IPS-18c (cell line): ENCODE measurements around the gene SOST.

Experiments
- H3K4me3 ChIP-seq: 2 replicates; pipeline ENCODE4 v1.7.0; 2013; ENCODE audit warnings: low read depth, mild to moderate bottlenecking, low read length, moderate library complexity; ENCODE audit not compliant: insufficient read depth
- H3K9me3 ChIP-seq: one replicate; pipeline ENCODE4 v1.6.1; 2013; ENCODE audit warnings: mild to moderate bottlenecking, low read length, moderate library complexity; ENCODE audit not compliant: control insufficient read depth, insufficient read depth

SOST gene

DNA sequence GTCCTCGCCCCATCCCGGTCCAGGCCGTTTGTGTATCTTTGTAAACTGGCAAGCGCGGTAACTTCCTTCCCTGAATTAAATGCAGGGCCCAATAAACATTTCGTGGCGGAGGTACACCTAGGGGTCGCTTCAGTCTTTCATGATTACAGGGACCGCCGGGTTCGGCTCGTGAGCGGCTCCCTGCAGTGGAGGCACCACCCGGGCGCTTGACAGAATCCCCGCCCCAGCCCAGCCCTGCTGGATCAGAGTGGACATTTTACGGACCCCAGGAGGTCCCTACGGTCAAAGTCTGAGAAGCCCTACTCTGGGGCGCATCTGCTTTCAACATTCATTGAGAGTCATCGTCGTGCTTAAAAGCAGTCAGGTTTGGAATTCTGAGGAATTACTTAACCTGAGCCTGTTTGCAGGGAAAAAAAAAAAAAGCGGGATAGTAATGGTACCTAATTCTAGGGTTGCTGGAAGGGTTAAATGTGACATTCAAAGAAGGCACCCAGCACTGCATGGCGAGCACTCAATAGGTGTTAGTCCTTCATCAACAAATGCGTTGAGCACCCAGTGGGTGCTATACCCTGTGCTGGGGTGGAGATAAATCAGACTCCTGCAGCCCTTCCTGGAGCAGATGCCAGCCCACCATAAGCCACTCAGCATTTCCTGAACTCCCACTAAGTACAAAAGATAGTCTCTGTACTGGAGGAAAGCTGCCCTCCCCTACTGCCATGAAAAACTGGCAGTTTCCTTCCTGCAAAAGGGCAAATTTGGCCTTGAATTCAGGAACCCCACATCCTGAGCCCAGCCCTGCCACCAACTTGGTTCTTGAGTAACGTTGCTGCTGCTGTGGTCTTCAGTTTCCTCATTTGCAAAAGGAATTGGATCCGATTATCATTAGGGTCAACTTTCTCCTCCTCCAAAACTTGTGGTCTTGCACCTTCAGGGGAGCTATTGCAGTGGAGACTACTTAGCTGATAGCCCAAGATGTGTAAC is 20.8 kb upstream of the SOST start:
- H3K4me3 ChIP-seq, result peak overlapping the region; percentile 94
- no peaks in the 10 kb centered on the region for H3K9me3 ChIP-seq

DNA sequence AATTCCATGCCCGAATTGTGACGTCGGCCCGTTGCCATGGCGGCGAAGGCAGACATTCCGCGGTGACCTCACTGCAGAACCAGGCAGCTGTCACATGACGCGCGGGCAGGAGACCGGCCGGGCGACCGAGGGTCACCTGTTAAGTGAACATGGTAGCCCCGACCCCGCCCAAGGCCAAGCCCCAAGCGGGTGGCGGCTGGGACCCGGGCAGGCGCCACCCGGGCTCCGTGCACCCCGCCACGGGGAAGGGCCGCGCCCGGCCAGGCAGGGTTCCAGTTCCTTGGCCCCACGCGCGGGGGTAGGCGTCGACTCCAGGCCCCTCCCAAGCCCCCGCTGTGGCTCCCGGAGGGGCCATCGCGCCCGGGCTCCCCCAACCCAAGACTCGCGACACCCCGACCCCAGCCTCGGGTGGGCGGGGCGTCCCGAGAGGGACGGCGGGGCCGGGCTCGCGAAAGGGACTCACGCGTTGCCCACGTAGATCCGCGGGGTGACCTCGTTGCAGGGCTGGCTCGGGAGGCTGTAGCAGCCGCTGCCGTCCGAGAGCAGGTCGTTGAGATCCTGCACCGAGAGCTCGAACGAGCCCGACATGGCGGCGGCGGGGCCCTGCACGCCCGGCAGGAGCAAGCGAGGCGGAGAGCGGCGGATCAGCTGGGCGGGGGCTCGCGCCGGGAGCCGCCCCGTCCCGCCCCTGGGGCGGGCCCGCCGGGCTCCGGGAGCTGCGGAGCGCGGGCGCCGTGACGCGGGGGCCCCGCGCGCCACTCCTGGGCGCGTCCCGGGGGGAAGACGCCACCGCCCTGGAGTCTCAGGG is 19.9 kb upstream of the SOST start, which contains the start of gene DUSP3:
Gene DUSP3 (minus strand): TSS at position 641 of the 808 bp plus-strand sequence. CDS start 53 bp downstream, at position 588.
- no peaks in the 10 kb centered on the region for H3K9me3 ChIP-seq
- peak within 1 kb of the TSS; percentile 94 for H3K4me3 ChIP-seq

DNA sequence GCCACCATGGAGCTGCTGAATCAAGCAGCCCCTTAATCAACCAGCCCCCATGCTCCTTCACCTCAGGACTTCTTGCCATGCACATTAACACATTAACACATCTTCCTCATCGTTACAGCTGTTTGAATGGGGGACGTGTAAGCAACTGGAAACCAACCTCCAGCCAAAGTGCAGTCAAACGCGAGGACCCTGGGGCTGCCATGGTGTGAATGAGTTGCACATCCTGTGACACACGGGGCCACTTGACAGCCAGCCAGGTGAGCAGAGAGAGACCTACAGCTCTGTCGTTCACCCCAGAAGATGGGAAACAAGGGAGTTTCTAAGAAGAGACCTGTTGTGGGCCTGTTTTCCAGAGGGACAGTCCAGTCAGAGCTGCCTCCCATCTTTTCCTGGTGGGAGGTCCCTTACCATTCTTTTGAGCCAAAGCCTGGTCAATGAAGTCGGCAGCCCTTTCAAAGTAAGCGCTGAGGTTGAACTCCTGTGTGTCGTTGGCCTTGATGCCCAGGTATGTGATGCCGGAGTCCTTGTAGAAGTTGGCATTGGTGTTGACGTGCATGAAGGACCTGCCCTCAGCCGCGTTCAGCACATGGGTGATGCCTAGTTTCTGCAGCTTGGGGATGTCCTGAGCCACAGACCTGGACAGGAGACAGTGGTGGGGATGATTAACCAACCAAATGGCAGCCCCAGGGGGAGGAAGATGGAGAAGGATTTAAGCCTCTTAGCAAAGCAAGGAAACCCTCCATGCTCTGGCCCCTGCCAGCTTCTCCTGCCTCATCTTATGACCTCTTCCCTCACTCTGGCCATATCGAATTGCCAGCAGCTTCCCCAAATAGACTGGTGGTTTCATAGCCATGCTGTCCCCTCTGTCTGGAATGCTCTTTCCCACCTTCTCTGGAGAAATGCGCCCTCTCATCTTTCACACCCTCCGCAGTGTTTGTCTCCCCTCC is 16.0 kb upstream of the SOST start:
- H3K9me3 ChIP-seq, result no peaks in the 10 kb centered on the region
- no peak overlapping the region for H3K4me3 ChIP-seq

DNA sequence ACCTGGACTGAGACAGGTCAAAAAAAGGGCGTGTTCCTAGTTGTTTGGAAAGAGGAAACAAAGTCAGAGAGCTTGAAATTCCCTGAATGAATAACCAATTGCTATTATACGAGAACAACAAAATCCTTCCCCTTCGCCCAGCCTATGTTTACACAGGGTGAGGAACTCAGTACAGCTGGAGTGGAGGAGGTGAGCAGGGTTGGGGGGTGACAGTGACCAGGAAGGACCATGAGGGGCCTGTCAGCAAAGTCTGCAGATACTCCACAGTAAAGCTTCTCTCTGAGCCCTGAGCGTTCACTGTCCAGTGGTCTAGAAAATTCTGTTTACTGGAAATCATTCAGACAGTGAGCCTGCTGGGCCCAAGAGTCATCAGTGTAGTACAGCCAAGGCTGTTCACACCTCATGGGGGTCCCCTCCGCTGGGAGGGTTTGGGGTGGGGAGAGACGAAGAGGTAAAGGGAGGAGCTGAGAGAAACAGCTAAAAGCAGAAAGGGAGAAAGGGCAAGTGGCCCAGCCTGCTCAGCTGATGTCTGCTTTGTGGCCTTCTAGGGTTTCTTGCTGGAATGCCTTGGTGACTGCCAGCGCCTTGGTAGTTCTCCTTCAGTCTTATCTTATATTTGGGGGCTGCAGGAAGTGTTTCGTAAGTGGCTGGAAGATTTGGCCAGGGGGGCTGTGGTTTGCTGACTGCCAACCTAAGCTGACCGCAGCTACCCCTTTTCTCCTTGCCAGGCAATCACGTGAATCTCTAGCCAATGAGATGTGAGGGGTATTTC is 14.5 kb upstream of the SOST start:
- Histone ChIP-seq H3K9me3 (no peaks in the 10 kb centered on the region), H3K4me3 (no peak overlapping the region)

DNA sequence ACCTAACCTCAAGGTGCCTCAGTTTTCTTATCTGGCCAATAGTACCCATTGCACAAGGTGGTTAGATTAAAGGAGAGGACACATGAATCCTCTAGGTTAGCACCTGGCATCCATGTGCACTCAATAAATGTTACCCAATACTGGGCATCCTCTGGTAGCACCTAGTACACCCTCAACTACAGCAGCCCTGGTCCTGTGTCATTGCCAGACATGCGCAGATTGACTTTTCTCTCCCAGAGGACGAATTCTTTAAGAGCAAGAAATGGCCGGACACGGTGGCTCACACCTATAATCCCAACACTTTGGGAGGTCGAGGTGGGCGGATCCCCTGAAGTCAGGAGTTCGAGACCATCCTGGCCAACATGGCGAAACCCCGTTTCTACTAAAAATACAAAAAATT is 12.9 kb upstream of the SOST start:
- no peaks in the 10 kb centered on the region for H3K9me3 ChIP-seq
- no peak overlapping the region for H3K4me3 ChIP-seq

DNA sequence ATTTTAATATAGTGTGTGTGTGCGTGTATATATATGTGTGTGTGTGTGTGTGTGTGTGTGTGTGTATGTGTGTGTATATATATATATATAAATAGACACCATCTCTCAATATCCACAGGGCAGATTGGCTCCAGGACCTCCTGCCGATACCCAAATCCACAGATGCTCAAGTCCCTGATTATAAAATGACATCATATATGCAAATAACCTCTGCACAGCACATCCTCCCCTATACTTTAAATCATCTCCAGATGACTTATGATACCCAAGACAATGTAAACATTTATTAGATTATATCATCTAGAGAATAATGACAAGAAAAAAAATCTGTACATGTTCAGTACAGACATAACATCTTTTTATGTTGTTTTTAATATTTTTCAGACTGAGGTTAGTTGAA is 12.4 kb upstream of the SOST start:
- Histone ChIP-seq H3K9me3 (no peaks in the 10 kb centered on the region), H3K4me3 (no peak overlapping the region)

DNA sequence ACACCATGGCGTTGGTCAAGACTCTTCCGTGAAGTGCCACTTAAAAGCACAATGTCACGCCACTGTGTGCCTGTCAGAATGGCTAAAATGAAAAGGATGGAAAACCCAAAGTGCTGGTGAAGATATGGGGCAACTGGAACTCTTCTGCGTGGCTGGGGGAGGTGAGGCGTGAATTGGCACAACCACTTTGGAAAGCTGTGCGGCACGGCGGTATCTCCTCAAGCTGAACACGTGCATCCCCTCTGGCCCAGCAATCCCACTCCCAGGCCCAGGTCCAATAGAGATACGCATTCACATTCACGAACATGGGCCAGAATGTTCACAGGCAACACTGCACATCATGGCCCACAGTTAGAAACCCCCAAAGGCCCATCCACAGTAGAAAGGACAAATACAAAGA is 11.3 kb upstream of the SOST start:
- Histone ChIP-seq H3K4me3 (no peak overlapping the region), H3K9me3 (no peaks in the 10 kb centered on the region)

DNA sequence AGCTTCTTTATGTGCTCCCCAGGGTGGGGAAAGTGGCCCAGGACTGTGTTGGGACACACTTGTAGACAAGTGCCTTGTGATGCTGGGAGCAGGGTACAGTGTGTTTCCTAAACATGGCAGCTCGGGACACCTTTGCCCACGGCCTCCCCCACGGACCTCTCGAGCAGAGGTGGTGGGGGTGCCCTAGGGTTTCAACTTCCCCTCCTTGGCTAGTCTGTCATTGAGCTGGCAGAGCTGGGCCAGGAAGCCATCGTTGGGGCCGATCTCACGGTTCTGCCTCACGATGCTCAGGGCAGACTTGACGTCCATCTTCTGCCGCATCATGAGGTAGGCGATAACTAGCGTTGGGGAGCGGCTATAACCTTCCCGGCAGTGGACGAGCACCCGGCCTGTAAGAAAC is 10.8 kb upstream of the SOST start:
- Histone ChIP-seq H3K4me3 (no peak overlapping the region), H3K9me3 (no peaks in the 10 kb centered on the region)

DNA sequence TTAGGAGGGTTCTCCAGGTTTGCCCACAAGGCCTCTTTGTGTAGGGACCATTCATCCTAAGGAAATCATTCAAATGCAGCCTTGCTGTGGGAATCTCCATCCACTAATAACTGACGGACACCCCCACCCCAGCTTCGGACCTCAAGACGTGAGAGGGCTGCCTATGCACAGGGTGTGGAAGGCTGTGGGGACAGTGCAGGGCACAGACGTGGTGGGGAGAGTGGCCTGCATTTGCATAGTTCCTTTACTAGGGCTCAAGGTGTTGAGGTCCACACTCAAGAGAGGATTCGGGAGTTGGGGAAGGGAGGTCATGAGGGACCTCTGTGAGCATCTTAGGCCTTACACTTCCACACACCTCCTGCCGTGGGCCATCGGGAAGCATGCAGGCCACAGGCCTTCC is 10.4 kb upstream of the SOST start:
- H3K4me3 ChIP-seq, result no peak overlapping the region
- H3K9me3 ChIP-seq, result no peaks in the 10 kb centered on the region

DNA sequence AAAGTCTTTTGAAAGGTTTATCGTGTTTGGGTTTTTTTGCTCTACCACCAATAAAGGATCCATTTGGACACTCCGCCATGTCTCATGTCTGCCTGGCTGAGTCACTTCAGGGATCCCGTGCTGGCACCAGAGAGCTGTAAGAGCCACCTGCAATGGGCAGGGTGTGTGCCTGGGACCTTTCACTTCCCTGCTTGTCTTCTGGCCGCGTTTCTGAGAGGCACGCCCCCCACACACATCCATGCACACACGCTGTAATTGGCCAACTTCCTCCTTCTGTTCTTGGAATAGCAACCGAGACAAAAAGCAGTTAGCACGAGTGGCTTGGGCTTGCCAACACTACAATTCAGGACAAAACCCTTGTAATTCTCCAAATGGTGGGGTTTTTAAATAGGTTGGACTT is 9.8 kb upstream of the SOST start:
- Histone ChIP-seq H3K9me3 (no peaks in the 10 kb centered on the region), H3K4me3 (no peak overlapping the region)

DNA sequence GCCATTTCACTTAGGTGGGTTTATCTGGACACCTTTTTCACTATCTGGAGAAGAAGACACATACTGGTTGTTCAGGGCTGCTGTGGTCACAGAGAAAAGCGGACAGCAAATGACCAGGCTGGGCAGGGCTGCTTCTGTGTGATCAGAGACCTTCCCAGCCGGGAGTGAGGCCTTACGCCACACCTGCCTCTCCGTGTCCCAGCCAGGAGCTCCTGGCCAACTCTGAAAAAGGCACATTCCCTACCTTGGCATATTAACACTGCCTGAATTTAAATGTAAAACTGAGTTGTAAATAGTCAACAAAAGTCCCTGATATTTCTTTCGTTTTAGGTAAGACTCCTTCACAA is 9.1 kb upstream of the SOST start:
- no peaks in the 10 kb centered on the region for H3K9me3 ChIP-seq

DNA sequence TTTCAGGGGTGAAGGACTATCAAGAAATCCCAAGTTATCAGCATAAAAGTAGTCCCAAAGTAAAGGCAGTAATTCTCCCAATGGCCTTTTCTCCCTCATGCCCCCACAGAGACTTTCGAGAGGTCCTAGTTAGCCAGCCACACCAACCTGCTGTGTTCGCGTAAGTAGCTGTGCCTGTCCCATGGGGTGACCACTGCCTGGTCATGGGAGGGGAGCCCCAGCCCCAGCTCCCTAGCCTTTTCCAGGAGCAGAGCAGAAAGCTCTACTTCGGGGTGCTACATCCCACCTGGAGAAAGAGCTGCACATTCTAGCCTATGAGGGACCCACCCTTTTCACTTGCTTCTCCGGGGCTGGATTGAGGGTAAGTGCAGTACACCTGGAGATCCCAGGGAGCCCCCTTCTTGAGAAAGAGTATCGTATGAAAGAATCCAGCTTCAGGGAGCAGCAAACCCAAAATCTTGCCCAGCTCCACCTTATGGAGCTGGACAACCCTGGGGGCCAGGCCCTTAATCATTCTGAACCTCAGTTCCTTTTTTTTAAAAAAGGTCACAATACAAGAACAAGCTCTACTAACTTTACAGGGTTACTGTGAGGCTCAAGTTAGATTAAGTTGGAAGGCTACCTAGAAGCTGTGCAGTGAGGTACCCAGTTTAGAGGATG is 8.6 kb upstream of the SOST start:
- no peaks in the 10 kb centered on the region for H3K9me3 ChIP-seq

More for the DNA sequence above, 9.1 kb upstream of the SOST start:
- H3K4me3 ChIP-seq, result no peak overlapping the region

DNA sequence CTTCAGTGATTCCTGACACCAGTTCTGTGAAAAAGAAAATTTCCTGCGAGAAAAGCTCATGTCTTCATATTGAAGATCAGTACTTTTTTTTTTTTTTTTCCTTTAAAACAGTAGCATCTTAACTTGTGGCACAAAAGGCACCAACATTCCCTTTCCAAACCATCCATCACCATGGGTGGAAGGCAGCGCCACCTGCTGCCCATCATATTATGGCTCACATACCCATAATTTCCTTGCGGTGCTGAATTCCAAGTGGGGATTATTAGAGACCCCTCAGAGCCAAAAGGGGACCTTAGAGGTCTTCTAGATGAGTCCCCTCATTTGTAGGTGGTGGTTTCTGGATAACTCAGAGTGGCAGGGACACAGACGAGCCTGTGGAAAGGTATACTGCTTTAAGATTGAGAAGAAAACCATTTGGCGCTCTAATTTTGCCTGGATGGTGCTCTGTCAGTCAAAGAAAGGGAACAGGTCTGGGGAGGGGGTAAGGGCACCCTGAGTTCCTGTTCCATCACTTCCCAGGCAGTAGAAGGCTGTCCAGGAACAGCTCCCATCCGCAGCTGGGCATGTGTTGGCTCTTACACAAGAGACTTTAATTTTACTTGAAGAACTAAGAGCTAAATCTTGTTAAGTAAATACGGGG is 7.9 kb upstream of the SOST start:
- Histone ChIP-seq H3K4me3 (no peak overlapping the region), H3K9me3 (no peaks in the 10 kb centered on the region)

More for the DNA sequence above, 8.6 kb upstream of the SOST start:
- H3K4me3 ChIP-seq, result no peak overlapping the region

DNA sequence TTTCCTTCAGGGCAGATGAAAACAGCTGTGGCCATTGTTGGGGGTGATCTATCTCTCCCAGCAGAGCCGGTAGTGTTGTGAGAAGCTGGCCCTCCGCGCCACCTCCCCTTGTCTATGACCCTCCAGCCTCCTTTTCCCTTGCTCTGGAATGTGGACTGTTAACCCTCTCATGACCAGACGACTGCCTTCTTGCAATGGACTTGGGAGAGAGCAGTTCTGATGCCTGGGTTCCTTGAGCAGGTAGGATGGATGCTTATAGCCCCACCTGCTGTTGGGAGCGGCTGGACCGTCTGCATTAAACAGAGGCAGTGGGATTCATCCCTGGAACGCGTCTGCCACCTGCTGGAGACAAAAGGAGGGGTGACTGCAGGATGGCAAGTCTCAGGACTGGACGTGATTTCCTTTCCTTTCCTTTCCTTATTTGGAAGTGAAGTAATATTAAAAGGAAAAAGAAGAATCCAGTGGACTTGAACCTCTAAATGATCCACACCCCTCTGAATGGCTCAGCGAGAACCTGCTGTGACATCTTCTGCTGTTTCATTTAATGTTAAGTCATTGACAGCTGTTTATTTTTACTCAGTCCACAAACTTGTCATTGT is 1.8 kb upstream of the SOST start:
- no peak overlapping the region; the same call in 1 of the 2 replicates for H3K4me3 ChIP-seq

DNA sequence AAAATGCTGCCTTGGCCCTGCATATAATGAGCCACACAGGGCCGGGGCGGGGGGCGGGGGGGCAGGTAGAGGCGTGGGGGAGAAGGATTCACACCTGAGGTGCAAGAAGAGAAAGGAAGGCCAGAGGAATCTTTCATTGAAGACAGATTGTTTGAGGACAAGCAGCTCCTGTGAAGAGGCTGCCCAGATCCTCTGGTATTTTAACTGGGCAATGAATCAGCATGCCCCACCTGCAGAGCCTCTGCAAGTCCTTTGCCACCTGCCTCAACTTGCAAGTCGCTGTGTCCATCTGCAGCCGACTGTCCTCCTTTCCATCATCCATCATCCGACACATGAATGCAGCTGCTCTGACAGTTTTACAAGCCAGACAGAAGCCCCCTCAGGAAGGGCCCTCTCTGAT is 1.2 kb upstream of the SOST start:
- Histone ChIP-seq H3K9me3 (no peaks in the 10 kb centered on the region), H3K4me3 (no peak overlapping the region; the same call in 1 of the 2 replicates)

More for the DNA sequence above, 1.8 kb upstream of the SOST start:
- H3K9me3 ChIP-seq, result no peaks in the 10 kb centered on the region
